HepG2 (cell line): ENCODE data around the gene TXNDC12. TPM values are rescaled to one million over a fixed set of nuclear protein-coding genes. Genes with fewer than 3 reads are reported as not detected.

Experiments used
- GABPA ChIP-seq, 2 experiments: IDR thresholded peaks; 2 replicates each; pipeline ENCODE4 v1.6.1; 2011 to 2016; ENCODE audit warnings: low read depth in 2 of 2, low read length in 1 of 2, missing biosample characterization in 1 of 2, missing genetic modification characterization in 1 of 2
- PITX1 ChIP-seq: sonication (generic); formaldehyde crosslinking; IDR thresholded peaks from 2 replicates; pipeline ENCODE4 v1.5.1; 2020; ENCODE audit warnings: mild to moderate bottlenecking, missing genetic modification reagents
- ZNF256 ChIP-seq: sonication (generic); formaldehyde crosslinking; conservative IDR thresholded peaks from 2 replicates; pipeline ENCODE4 v1.4.0; 2020; ENCODE audit warnings: missing genetic modification reagents
- ZNF354B ChIP-seq: sonication (generic); formaldehyde crosslinking; IDR thresholded peaks from 2 replicates; pipeline ENCODE4 v1.8.0; 2022; ENCODE audit warnings: mild to moderate bottlenecking, missing genetic modification reagents
- ZNF432 ChIP-seq: sonication (generic); formaldehyde crosslinking; IDR thresholded peaks from 2 replicates; pipeline ENCODE4 v1.5.0; 2020; ENCODE audit warnings: missing genetic modification reagents, mild to moderate bottlenecking, borderline replicate concordance
- ZNF484 ChIP-seq: sonication (generic); formaldehyde crosslinking; IDR thresholded peaks from 2 replicates; pipeline ENCODE4 v1.5.1; 2020; ENCODE audit warnings: mild to moderate bottlenecking, low read depth, missing genetic modification reagents, borderline replicate concordance
- ZNF660 ChIP-seq: sonication (generic); formaldehyde crosslinking; IDR thresholded peaks from 2 replicates; pipeline ENCODE4 v1.5.1; 2020; ENCODE audit warnings: mild to moderate bottlenecking, low read depth, missing genetic modification reagents, borderline replicate concordance
- ZSCAN20 ChIP-seq: sonication (generic); formaldehyde crosslinking; IDR thresholded peaks from 2 replicates; pipeline ENCODE4 v1.4.0; 2020; ENCODE audit warnings: missing genetic modification reagents, mild to moderate bottlenecking, borderline replicate concordance
- polyA plus RNA-seq, 8 experiments: library from polyadenylated mRNA; depleted of rRNA in 3 of 8; stranded (reverse) in 7 of 8; unstranded in 1 of 8; fragments of >200 nt; fragmentation: Illumina TruSeq in 4 of 8; extraction: Trizol in 4 of 8; gene quantifications; 2 replicates each; pipeline versions ENCODE4 v1.2.1 to v1.2.3, GENCODE V29; 2011 to 2016; ENCODE audit warnings: low read depth in 4 of 8, missing spikeins in 1 of 8, mixed read lengths in 1 of 8; ENCODE audit not compliant: insufficient read depth in 1 of 8
- total RNA-seq, 5 experiments: library from RNA; depleted of rRNA; stranded (reverse); fragments of >200 nt; fragmentation: Illumina TruSeq; extraction: Trizol; gene quantifications; 2 replicates each; pipeline ENCODE4 v1.2.3, GENCODE V29; 2016; ENCODE audit warnings: low read depth in 1 of 5
- TF ChIP-seq, protein P1 (sequence below): IDR thresholded peaks from 2 replicates; pipeline ENCODE4 v1.6.1; 2018; ENCODE audit warnings: missing genetic modification reagents, mild to moderate bottlenecking, missing compliant biosample characterization
- TF ChIP-seq, protein P2 (sequence below): sonication (generic); formaldehyde crosslinking; IDR thresholded peaks from 2 replicates; pipeline ENCODE4 v1.8.1; 2023; ENCODE audit warnings: mild to moderate bottlenecking, moderate library complexity, missing genetic modification reagents
- TF ChIP-seq, protein P3 (sequence below): sonication (generic); formaldehyde crosslinking; IDR thresholded peaks from 2 replicates; pipeline ENCODE4 v1.5.0; 2020; ENCODE audit warnings: missing genetic modification reagents
- TF ChIP-seq, protein P4 (sequence below): sonication (generic); formaldehyde crosslinking; IDR thresholded peaks from 2 replicates; pipeline ENCODE4 v1.5.0; 2020; ENCODE audit warnings: mild to moderate bottlenecking, missing genetic modification reagents, borderline replicate concordance

Gene TXNDC12
- total and polyA plus RNA-seq, 2 of the 13 experiments (the other 11 are each of a cell fraction or from before 2014, with no cell fraction given): 65.6 to 67.2 TPM

DNA sequence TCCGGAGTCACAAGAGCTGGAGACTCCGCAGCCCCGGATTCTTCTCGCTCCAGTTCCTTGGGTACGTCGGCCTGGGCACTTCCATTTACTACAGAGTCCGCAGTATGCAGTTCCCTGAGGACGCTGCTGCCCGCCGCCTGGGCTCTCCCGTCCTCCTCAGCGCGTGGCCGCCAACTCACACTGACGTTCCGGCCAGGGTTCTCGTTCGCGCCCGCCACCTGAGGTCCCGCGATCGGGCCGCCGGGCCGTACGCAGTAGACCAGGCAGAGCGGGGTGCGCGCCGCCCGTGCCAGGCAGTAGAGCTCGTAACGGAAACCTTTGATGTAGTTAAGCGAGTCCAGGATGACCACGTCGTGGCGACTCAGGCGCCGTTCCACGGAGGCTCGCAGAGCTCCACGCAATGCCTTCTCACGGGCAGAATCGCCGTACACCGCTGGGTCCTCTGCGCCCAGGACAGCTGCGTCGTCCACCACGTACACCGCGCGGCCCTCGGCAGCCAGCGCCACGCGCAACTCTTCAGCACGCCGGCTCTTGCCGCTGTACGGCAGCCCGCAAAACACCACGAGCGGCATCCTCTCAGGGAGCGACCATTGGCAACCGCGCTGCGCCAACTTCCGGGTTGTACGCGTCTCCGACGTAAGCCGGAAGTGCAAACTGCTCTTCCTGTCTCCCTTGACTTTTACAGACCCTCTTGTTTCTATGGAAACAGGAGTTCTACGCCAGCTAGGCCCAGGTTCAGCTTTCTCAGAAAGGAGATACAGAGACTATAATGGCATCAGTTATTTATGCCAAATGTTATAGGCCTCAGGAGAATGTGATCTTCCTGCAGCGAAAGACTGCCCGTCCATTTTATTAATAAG is 21.6 kb downstream of the TXNDC12 start, which contains the start of gene KTI12 (continued):
- TF ChIP-seq, protein P1, sequence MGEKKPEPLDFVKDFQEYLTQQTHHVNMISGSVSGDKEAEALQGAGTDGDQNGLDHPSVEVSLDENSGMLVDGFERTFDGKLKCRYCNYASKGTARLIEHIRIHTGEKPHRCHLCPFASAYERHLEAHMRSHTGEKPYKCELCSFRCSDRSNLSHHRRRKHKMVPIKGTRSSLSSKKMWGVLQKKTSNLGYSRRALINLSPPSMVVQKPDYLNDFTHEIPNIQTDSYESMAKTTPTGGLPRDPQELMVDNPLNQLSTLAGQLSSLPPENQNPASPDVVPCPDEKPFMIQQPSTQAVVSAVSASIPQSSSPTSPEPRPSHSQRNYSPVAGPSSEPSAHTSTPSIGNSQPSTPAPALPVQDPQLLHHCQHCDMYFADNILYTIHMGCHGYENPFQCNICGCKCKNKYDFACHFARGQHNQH (CRISPR knock-in tag): no peak
- TF ChIP-seq ZNF432 (CRISPR knock-in tag) (no peak), ZNF660 (CRISPR knock-in tag) (no peak), ZNF354B (CRISPR knock-in tag) (peak; percentile 46; the same call in 1 of the 2 replicates), ZSCAN20 (0 out of 2 replicates have a peak, but pooled peaks have one; percentile 37), GABPA (IDR thresholded peaks at IDR 0.05; ENCODE audit: low read depth, low read length) (peak; percentile 88), GABPA (CRISPR knock-in tag; IDR thresholded peaks at IDR 0.05; ENCODE audit: low read depth) (peak; percentile 97), PITX1 (0 out of 2 replicates have a peak, but pooled peaks have one; percentile 30), ZNF484 (CRISPR knock-in tag) (0 out of 2 replicates have a peak, but pooled peaks have one; percentile 52), ZNF256 (CRISPR knock-in tag) (0 out of 2 replicates have a peak, but pooled peaks have one; percentile 69)
- TF ChIP-seq, protein P2, sequence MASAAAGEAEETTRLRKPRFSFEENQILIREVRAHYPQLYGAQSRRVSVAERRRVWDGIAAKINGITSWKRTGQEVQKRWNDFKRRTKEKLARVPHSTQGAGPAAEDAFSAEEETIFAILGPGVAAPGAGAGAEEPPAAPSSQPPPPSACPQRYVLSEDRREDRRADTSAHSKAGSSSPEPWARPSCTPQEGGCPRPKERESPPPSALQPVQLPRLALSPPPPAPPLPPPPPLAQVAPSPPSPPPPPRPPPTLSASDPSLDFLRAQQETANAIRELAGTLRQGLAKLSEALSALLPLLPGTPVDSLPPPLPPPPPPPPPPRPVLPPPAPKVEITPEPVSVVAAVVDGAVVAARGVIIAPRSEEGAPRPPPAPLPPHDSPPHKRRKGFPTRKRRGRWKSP (CRISPR knock-in tag): peak; percentile 63; the same call in 1 of the 2 replicates
- TF ChIP-seq, protein P3, sequence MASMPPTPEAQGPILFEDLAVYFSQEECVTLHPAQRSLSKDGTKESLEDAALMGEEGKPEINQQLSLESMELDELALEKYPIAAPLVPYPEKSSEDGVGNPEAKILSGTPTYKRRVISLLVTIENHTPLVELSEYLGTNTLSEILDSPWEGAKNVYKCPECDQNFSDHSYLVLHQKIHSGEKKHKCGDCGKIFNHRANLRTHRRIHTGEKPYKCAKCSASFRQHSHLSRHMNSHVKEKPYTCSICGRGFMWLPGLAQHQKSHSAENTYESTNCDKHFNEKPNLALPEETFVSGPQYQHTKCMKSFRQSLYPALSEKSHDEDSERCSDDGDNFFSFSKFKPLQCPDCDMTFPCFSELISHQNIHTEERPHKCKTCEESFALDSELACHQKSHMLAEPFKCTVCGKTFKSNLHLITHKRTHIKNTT (CRISPR knock-in tag): no peak
- TF ChIP-seq, protein P4, sequence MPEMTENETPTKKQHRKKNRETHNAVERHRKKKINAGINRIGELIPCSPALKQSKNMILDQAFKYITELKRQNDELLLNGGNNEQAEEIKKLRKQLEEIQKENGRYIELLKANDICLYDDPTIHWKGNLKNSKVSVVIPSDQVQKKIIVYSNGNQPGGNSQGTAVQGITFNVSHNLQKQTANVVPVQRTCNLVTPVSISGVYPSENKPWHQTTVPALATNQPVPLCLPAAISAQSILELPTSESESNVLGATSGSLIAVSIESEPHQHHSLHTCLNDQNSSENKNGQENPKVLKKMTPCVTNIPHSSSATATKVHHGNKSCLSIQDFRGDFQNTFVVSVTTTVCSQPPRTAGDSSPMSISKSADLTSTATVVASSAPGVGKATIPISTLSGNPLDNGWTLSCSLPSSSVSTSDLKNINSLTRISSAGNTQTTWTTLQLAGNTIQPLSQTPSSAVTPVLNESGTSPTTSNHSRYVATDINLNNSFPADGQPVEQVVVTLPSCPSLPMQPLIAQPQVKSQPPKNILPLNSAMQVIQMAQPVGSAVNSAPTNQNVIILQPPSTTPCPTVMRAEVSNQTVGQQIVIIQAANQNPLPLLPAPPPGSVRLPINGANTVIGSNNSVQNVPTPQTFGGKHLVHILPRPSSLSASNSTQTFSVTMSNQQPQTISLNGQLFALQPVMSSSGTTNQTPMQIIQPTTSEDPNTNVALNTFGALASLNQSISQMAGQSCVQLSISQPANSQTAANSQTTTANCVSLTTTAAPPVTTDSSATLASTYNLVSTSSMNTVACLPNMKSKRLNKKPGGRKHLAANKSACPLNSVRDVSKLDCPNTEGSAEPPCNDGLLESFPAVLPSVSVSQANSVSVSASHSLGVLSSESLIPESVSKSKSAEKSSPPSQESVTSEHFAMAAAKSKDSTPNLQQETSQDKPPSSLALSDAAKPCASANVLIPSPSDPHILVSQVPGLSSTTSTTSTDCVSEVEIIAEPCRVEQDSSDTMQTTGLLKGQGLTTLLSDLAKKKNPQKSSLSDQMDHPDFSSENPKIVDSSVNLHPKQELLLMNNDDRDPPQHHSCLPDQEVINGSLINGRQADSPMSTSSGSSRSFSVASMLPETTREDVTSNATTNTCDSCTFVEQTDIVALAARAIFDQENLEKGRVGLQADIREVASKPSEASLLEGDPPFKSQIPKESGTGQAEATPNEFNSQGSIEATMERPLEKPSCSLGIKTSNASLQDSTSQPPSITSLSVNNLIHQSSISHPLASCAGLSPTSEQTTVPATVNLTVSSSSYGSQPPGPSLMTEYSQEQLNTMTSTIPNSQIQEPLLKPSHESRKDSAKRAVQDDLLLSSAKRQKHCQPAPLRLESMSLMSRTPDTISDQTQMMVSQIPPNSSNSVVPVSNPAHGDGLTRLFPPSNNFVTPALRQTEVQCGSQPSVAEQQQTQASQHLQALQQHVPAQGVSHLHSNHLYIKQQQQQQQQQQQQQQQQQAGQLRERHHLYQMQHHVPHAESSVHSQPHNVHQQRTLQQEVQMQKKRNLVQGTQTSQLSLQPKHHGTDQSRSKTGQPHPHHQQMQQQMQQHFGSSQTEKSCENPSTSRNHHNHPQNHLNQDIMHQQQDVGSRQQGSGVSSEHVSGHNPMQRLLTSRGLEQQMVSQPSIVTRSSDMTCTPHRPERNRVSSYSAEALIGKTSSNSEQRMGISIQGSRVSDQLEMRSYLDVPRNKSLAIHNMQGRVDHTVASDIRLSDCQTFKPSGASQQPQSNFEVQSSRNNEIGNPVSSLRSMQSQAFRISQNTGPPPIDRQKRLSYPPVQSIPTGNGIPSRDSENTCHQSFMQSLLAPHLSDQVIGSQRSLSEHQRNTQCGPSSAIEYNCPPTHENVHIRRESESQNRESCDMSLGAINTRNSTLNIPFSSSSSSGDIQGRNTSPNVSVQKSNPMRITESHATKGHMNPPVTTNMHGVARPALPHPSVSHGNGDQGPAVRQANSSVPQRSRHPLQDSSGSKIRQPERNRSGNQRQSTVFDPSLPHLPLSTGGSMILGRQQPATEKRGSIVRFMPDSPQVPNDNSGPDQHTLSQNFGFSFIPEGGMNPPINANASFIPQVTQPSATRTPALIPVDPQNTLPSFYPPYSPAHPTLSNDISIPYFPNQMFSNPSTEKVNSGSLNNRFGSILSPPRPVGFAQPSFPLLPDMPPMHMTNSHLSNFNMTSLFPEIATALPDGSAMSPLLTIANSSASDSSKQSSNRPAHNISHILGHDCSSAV (CRISPR knock-in tag): no peak
